HepG2 (cell line): ENCODE measurements around the gene STARD8. TPM values are rescaled to one million over a fixed set of nuclear protein-coding genes. Genes with fewer than 3 reads are reported as not detected.

Experiments
- ATAC-seq: fragments of 200-7000 bp; cut with Tn5 transposase; 3 replicates; pipeline ENCODE4 v1.9.1; 2020; ENCODE audit warnings: mild to moderate bottlenecking, moderate library complexity
- BruUV-seq: library from RNA; stranded (reverse); fragments of 400-500 nt; replicated peaks from 2 replicates; lab custom pipeline; 2021; lab: Mats Ljungman, UMichigan
- CTCF ChIA-PET: fragments of 300-600 bp; formaldehyde crosslinking; extraction: SDS; loops from one replicate; lab custom pipeline; 2021; ENCODE audit warnings: low total read pairs, inconsistent platforms, low intra/inter-chr PET ratio; lab: Yijun Ruan, JAX
- POLR2A ChIA-PET: fragments of 350-600 bp; sonication (Branson Sonifier 250); formaldehyde crosslinking; loops from one replicate; lab custom pipeline; 2020; ENCODE audit warnings: antibody characterized with exemption, inconsistent platforms; lab: Yijun Ruan, JAX
- DNase-seq: peaks from one replicate; pipeline ENCODE4 v3.0.0-alpha.2; 2015; ENCODE audit warnings: low spot score
- FAIRE-seq: peaks from 3 replicates; lab custom pipeline; 2011; peaks lifted over from hg19 to GRCh38; lab: Jason Lieb, UNC
- H2AFZ ChIP-seq: one replicate; pipeline ENCODE4 v1.6.1; 2011; ENCODE audit warnings: low read length, inconsistent platforms
- H3K27ac ChIP-seq: fragments of 300-600 bp; 3 replicates; pipeline ENCODE4 v1.8.0; 2011; ENCODE audit warnings: mixed run types, mild to moderate bottlenecking, mixed read lengths, low read length, inconsistent platforms; ENCODE audit not compliant: insufficient read depth; ENCODE audit errors: extremely low read length
- H3K27me3 ChIP-seq, 2 experiments: fragments of 200-600 bp in 1 of 2; 2 replicates in 1 of 2; 3 replicates in 1 of 2; pipeline versions ENCODE4 v1.6.0 to v1.8.0; 2011; ENCODE audit warnings: low read length in 2 of 2, mild to moderate bottlenecking in 2 of 2, moderate library complexity in 2 of 2, inconsistent platforms in 1 of 2; ENCODE audit not compliant: insufficient read depth in 2 of 2, control insufficient read depth in 1 of 2
- H3K36me3 ChIP-seq, 2 experiments: fragments of 200-600 bp in 1 of 2; replicated peaks in 1 of 2; 2 replicates in 1 of 2; 3 replicates in 1 of 2; pipeline versions ENCODE4 v1.5.1 to v1.8.0; 2011; ENCODE audit warnings: low read length in 2 of 2, inconsistent platforms in 1 of 2; ENCODE audit not compliant: insufficient read depth in 2 of 2, control insufficient read depth in 1 of 2
- H3K4me1 ChIP-seq: 2 replicates; pipeline ENCODE4 v1.5.1; 2012; ENCODE audit warnings: low read length, inconsistent platforms; ENCODE audit not compliant: insufficient read depth
- H3K4me2 ChIP-seq: 2 replicates; pipeline ENCODE4 v1.6.0; 2011; ENCODE audit warnings: low read depth, low read length, inconsistent platforms
- H3K4me3 ChIP-seq, 3 experiments: fragments of 200-600 bp in 1 of 3; sonication (generic), shearing (Covaris generic) in 1 of 3; replicated peaks in 1 of 3; 2 replicates each; pipeline ENCODE4 v1.5.1; 2011 to 2016; ENCODE audit warnings: low read length in 3 of 3, inconsistent platforms in 2 of 3, low read depth in 2 of 3, mild to moderate bottlenecking in 2 of 3, control low read depth in 1 of 3, mixed read lengths in 1 of 3; ENCODE audit not compliant: insufficient read depth in 1 of 3
- H3K79me2 ChIP-seq: one replicate; pipeline ENCODE4 v1.6.1; 2011; ENCODE audit warnings: low read length, inconsistent platforms; ENCODE audit not compliant: insufficient read depth
- H3K9ac ChIP-seq: 2 replicates; pipeline ENCODE4 v1.6.0; 2011; ENCODE audit warnings: mild to moderate bottlenecking, low read depth, low read length, inconsistent platforms; ENCODE audit not compliant: insufficient read depth
- H3K9me3 ChIP-seq: 2 replicates; pipeline ENCODE4 v1.5.1; 2012; ENCODE audit warnings: mild to moderate bottlenecking, low read length
- H4K20me1 ChIP-seq: 2 replicates; pipeline ENCODE4 v1.6.0; 2011; ENCODE audit warnings: inconsistent platforms, mild to moderate bottlenecking, low read length, moderate library complexity; ENCODE audit not compliant: insufficient read depth
- HMGXB3 ChIP-seq: sonication (generic); formaldehyde crosslinking; IDR thresholded peaks from 2 replicates; pipeline ENCODE4 v1.4.0; 2020; ENCODE audit warnings: missing genetic modification reagents, borderline replicate concordance
- ISL2 ChIP-seq: sonication (generic); formaldehyde crosslinking; IDR thresholded peaks from 2 replicates; pipeline ENCODE4 v1.5.0; 2020; ENCODE audit warnings: missing genetic modification reagents
- KIAA2018 ChIP-seq: sonication (generic); formaldehyde crosslinking; IDR thresholded peaks from 2 replicates; pipeline ENCODE4 v1.5.0; 2020; ENCODE audit warnings: mild to moderate bottlenecking, missing genetic modification reagents, borderline replicate concordance
- WGBS: methylation state at CpG from one replicate; pipeline ENCODE4 v1.1.6; 2017; ENCODE audit warnings: low lambda C conversion rate; 5-methylcytosine and 5-hydroxymethylcytosine counted together
- in situ Hi-C: cut with HindIII; loops from 2 replicates; pipeline ENCODE4 v1.10.0; 2017; ENCODE audit warnings: low pct_unique_long_range_greater_than_20kb; ENCODE audit not compliant: extremely low pct_ligation_motif_present
- intact Hi-C: fragments of 100-400 bp; cut with micrococcal nuclease; formaldehyde crosslinking; loops from one replicate; pipeline ENCODE4 v1.10.0; 2022; ENCODE audit not compliant: unreplicated experiment
- polyA plus RNA-seq, 8 experiments: library from polyadenylated mRNA; depleted of rRNA in 3 of 8; stranded (reverse) in 7 of 8; unstranded in 1 of 8; fragments of >200 nt; fragmentation: Illumina TruSeq in 4 of 8; extraction: Trizol in 4 of 8; gene quantifications; 2 replicates each; pipeline versions ENCODE4 v1.2.1 to v1.2.3, GENCODE V29; 2011 to 2016; ENCODE audit warnings: low read depth in 4 of 8, missing spikeins in 1 of 8, mixed read lengths in 1 of 8; ENCODE audit not compliant: insufficient read depth in 1 of 8
- total RNA-seq, 5 experiments: library from RNA; depleted of rRNA; stranded (reverse); fragments of >200 nt; fragmentation: Illumina TruSeq; extraction: Trizol; gene quantifications; 2 replicates each; pipeline ENCODE4 v1.2.3, GENCODE V29; 2016; ENCODE audit warnings: low read depth in 1 of 5

STARD8 gene
- total and polyA plus RNA-seq, 2 of the 13 experiments (the other 11 are each of a cell fraction or from before 2014, with no cell fraction given) = 0.02 to 0.09 TPM

- Histone ChIP-seq H3K4me3 (no peak overlapping the region), H3K4me2 (no peak overlapping the region), H3K4me1 (no peaks in the 10 kb centered on the region), H3K9ac (no peak overlapping the region), H3K9me3 (no peaks in the 10 kb centered on the region), H3K27ac (no peak overlapping the region), H2AFZ (no peak overlapping the region), H3K79me2 (no peaks in the 10 kb centered on the region), H3K27me3 (no peaks in the 10 kb centered on the region), H4K20me1 (no peaks in the 10 kb centered on the region), H3K36me3 (no peaks in the 10 kb centered on the region)
- DNase-seq (no peak), ATAC-seq (no peak), FAIRE-seq (no peak)
- in situ Hi-C loops (no loop called here), intact Hi-C loops (no loop called here)
- WGBS = 76% methylated on average over 4 of the region's 14 CpGs
- TF ChIP-seq ISL2 (no peak), HMGXB3 (no peak), KIAA2018 (CRISPR knock-in tag) (no peak)
- no TSS peak for BruUV-seq
- ChIA-PET CTCF (no interaction called here), POLR2A (no interaction called here)
Measured at GRCh38 chrX:68719181-68719903, 71.9 kb downstream of the STARD8 start.
